Embryonic facial prominence (tissue), 1 donor: ENCODE data around the gene FOXJ1.
"Not testable (repeated sequence)": the region's sequence is repeated elsewhere in the genome, so short reads cannot be mapped to it uniquely, and the experiment has no call there.

Experiments used
- DNase-seq: peaks from one replicate; pipeline ENCODE4 v3.0.0-alpha.2; 2016; ENCODE audit errors: extremely low spot score

Gene FOXJ1

GRCh38 chr17:76141212-76142038, at the start of gene FOXJ1:
Gene FOXJ1, minus strand, starts transcription at chr17:76141245. Its CDS starts 850 bp downstream, at chr17:76140395.
- peak; percentile 81 for DNase-seq

- no peak for DNase-seq
Measured at GRCh38 chr17:76189741-76190140, 48.7 kb upstream of the FOXJ1 start.

GRCh38 chr17:76189247-76189646, 48.2 kb upstream of the FOXJ1 start:
- no peak for DNase-seq

GRCh38 chr17:76188213-76189016, 47.4 kb upstream of the FOXJ1 start:
- no peak for DNase-seq

GRCh38 chr17:76186774-76187173, 45.7 kb upstream of the FOXJ1 start:
- DNase-seq: not testable (repeated sequence)

- DNase-seq: no peak
Measured at GRCh38 chr17:76184290-76184689, 43.2 kb upstream of the FOXJ1 start.

GRCh38 chr17:76182016-76182764, 41.1 kb upstream of the FOXJ1 start:
- DNase-seq: peak; percentile 64

- DNase-seq: no peak
Measured at GRCh38 chr17:76179496-76180467, 38.7 kb upstream of the FOXJ1 start.

GRCh38 chr17:76178124-76178523, 37.1 kb upstream of the FOXJ1 start:
- DNase-seq: no peak

GRCh38 chr17:76176701-76177574, 35.9 kb upstream of the FOXJ1 start:
- DNase-seq: no peak

- no peak for DNase-seq
Measured at GRCh38 chr17:76174037-76174436, 33.0 kb upstream of the FOXJ1 start.

GRCh38 chr17:76173474-76173873, 32.4 kb upstream of the FOXJ1 start:
- DNase-seq: no peak

- no peak for DNase-seq
Measured at GRCh38 chr17:76171706-76172105, 30.7 kb upstream of the FOXJ1 start.

- DNase-seq: no peak
Measured at GRCh38 chr17:76170114-76170513, 29.1 kb upstream of the FOXJ1 start.

GRCh38 chr17:76166906-76167305, 25.9 kb upstream of the FOXJ1 start:
- DNase-seq: no peak

GRCh38 chr17:76166168-76166567, 25.1 kb upstream of the FOXJ1 start:
- DNase-seq: no peak

- DNase-seq: no peak
Measured at GRCh38 chr17:76164331-76164730, 23.3 kb upstream of the FOXJ1 start.

- no peak for DNase-seq
Measured at GRCh38 chr17:76163919-76164318, 22.9 kb upstream of the FOXJ1 start.

- DNase-seq: no peak
Measured at GRCh38 chr17:76161619-76162266, 20.7 kb upstream of the FOXJ1 start.
